Measurements from ENCODE around the gene SH3TC2.

SH3TC2 gene

GRCh38 chr5:148998174-148998797 lies 64.6 kb downstream of the SH3TC2 start:
- peak; percentile 47 for DNase-seq (ENCODE audit: low read depth)

- DNase-seq (ENCODE audit: low read depth), result no peak
These were observed 66.6 kb downstream of the SH3TC2 start for GRCh38 chr5:148996270-148996669.

GRCh38 chr5:148995791-148996190 lies 67.1 kb downstream of the SH3TC2 start:
- DNase-seq (ENCODE audit: low read depth), result no peak

GRCh38 chr5:148993283-148993936 lies 69.5 kb downstream of the SH3TC2 start:
- no peak for DNase-seq (ENCODE audit: low read depth)

- DNase-seq (ENCODE audit: low read depth), result no peak
These were observed 70.6 kb downstream of the SH3TC2 start for GRCh38 chr5:148992265-148992664.

- no peak for DNase-seq (ENCODE audit: low read depth)
These were observed 71.3 kb downstream of the SH3TC2 start for GRCh38 chr5:148991566-148991965.

GRCh38 chr5:148990817-148991216 lies 72.0 kb downstream of the SH3TC2 start:
- no peak for DNase-seq (ENCODE audit: low read depth)

- DNase-seq (ENCODE audit: low read depth), result no peak
These were observed 73.3 kb downstream of the SH3TC2 start for GRCh38 chr5:148989567-148989966.

GRCh38 chr5:148988328-148988727 lies 74.5 kb downstream of the SH3TC2 start:
- no peak for DNase-seq (ENCODE audit: low read depth)

GRCh38 chr5:148986636-148987035 lies 76.2 kb downstream of the SH3TC2 start:
- DNase-seq (ENCODE audit: low read depth), result no peak

- DNase-seq (ENCODE audit: low read depth), result no peak
These were observed 78.5 kb downstream of the SH3TC2 start for GRCh38 chr5:148984345-148984744.

GRCh38 chr5:148981353-148981752 lies 81.5 kb downstream of the SH3TC2 start:
- DNase-seq (ENCODE audit: low read depth), result no peak

- DNase-seq (ENCODE audit: low read depth), result no peak
These were observed 82.1 kb downstream of the SH3TC2 start for GRCh38 chr5:148980731-148981130.

GRCh38 chr5:148979083-148979723 lies 83.7 kb downstream of the SH3TC2 start:
- DNase-seq (ENCODE audit: low read depth), result no peak

- no peak for DNase-seq (ENCODE audit: low read depth)
These were observed 84.3 kb downstream of the SH3TC2 start for GRCh38 chr5:148978370-148979082.

- DNase-seq (ENCODE audit: low read depth), result no peak
These were observed 86.1 kb downstream of the SH3TC2 start for GRCh38 chr5:148976569-148977381.

- DNase-seq (ENCODE audit: low read depth), result no peak
These were observed 88.1 kb downstream of the SH3TC2 start for GRCh38 chr5:148974642-148975327.

GRCh38 chr5:148973455-148973854 lies 89.4 kb downstream of the SH3TC2 start:
- no peak for DNase-seq (ENCODE audit: low read depth)

GRCh38 chr5:148972974-148973374 lies 89.9 kb downstream of the SH3TC2 start:
- DNase-seq (ENCODE audit: low read depth), result no peak

- DNase-seq (ENCODE audit: low read depth), result no peak
These were observed 90.5 kb downstream of the SH3TC2 start for GRCh38 chr5:148972396-148972795.

- no peak for DNase-seq (ENCODE audit: low read depth)
These were observed 92.0 kb downstream of the SH3TC2 start for GRCh38 chr5:148970876-148971275.
